D721Med (cell line): ENCODE results near the gene PPP1R9A.

Experiments
- DNase-seq: peaks from one replicate; pipeline ENCODE4 v3.0.0; 2011; ENCODE audit warnings: low spot score; ENCODE audit not compliant: insufficient read length
- FAIRE-seq: peaks from 2 replicates; lab custom pipeline; 2011; peaks lifted over from hg19 to GRCh38; lab: Jason Lieb, UNC
- TF ChIP-seq, protein P1 (sequence below): IDR thresholded peaks from 2 replicates; pipeline ENCODE4 v1.5.1; 2012; ENCODE audit warnings: mild to moderate bottlenecking, control low read depth; ENCODE audit not compliant: insufficient read depth; ENCODE audit errors: missing control alignments

The PPP1R9A gene

DNA sequence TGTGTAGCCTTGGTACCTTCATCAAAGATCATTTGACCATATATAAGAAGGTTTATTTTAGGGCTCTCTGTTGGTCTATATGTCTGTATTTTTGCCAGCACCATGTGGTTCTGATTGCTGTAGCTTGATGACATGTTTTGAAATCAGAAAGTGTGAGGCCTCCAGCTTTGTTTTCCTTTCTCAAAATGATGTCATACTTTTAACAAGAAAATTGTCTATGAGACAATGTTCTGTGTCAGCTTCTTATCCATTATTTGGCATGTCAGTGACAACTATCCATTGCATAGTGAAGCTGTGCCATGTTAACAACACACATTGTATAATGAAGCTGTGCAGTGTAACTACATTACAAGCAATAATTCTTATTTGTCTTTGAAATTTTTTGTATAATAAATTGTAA, 9.1 kb upstream of the PPP1R9A start:
- DNase-seq: no peak
- TF ChIP-seq, protein P1, sequence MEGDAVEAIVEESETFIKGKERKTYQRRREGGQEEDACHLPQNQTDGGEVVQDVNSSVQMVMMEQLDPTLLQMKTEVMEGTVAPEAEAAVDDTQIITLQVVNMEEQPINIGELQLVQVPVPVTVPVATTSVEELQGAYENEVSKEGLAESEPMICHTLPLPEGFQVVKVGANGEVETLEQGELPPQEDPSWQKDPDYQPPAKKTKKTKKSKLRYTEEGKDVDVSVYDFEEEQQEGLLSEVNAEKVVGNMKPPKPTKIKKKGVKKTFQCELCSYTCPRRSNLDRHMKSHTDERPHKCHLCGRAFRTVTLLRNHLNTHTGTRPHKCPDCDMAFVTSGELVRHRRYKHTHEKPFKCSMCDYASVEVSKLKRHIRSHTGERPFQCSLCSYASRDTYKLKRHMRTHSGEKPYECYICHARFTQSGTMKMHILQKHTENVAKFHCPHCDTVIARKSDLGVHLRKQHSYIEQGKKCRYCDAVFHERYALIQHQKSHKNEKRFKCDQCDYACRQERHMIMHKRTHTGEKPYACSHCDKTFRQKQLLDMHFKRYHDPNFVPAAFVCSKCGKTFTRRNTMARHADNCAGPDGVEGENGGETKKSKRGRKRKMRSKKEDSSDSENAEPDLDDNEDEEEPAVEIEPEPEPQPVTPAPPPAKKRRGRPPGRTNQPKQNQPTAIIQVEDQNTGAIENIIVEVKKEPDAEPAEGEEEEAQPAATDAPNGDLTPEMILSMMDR: no peak
- no peak for FAIRE-seq

- TF ChIP-seq, protein P1: no peak
- no peak for FAIRE-seq
- DNase-seq: no peak
Measured at GRCh38 chr7:94901981-94902380, 5.4 kb upstream of the PPP1R9A start.

GRCh38 chr7:94903971-94904370, 3.4 kb upstream of the PPP1R9A start:
- TF ChIP-seq, protein P1: no peak
- no peak for FAIRE-seq
- DNase-seq: no peak

GRCh38 chr7:94904982-94905381, 2.4 kb upstream of the PPP1R9A start:
- no peak for DNase-seq
- no peak for FAIRE-seq
- TF ChIP-seq, protein P1: no peak

- no peak for FAIRE-seq
- no peak for DNase-seq
- TF ChIP-seq, protein P1: no peak
Measured at GRCh38 chr7:94906065-94906851, 1.1 kb upstream of the PPP1R9A start.

GRCh38 chr7:94907811-94908322, 473 bp downstream of the PPP1R9A start:
- FAIRE-seq (no peak), DNase-seq (peak; percentile 17)
- TF ChIP-seq, protein P1: no peak
